Activated T-cell treated with anti-CD3 and anti-CD28 coated beads, Interleukin-2, amount 50 U/mL, for 72 hours (primary cell): ENCODE data around the gene IFNE. TPM values are rescaled to one million over a fixed set of nuclear protein-coding genes. Genes with fewer than 3 reads are reported as not detected.
A peak's percentile ranks its signal among the peaks of the same experiment; 100 is the strongest.

Experiments used
- ATAC-seq, 2 donors: fragments of 150-1000 bp; cut with Tn5 transposase; replicated peaks in 1 of 2; 2 replicates each; pipeline ENCODE4 v1.10.0; 2021; ENCODE audit warnings: moderate library complexity in 2 of 2, mild to moderate bottlenecking in 1 of 2
- DNase-seq, 2 donors: peaks; one replicate each; pipeline ENCODE4 v3.0.0; 2021 to 2022; ENCODE audit warnings: mixed read lengths in 1 of 2
- H3K27ac Mint-ChIP-seq: one replicate; pipeline ENCODE4 v1.8.0; 2022; ENCODE audit warnings: mild to moderate bottlenecking, moderate library complexity, mixed read lengths
- H3K27me3 Mint-ChIP-seq: one replicate; pipeline ENCODE4 v1.8.0; 2022; ENCODE audit warnings: low read depth, mixed read lengths
- H3K36me3 Mint-ChIP-seq, 2 donors: one replicate each; pipeline ENCODE4 v1.8.0; 2022; ENCODE audit warnings: mixed read lengths in 2 of 2, mild to moderate bottlenecking in 1 of 2; ENCODE audit not compliant: insufficient read depth in 2 of 2
- H3K4me1 Mint-ChIP-seq: one replicate; pipeline ENCODE4 v1.8.0; 2022; ENCODE audit warnings: low read depth, mixed read lengths
- H3K4me3 Mint-ChIP-seq, 2 donors: one replicate each; pipeline ENCODE4 v1.8.0; 2022; ENCODE audit warnings: mild to moderate bottlenecking in 2 of 2, mixed read lengths in 2 of 2, moderate library complexity in 2 of 2
- H3K9me3 Mint-ChIP-seq, 2 donors: one replicate each; pipeline ENCODE4 v1.8.0; 2022; ENCODE audit warnings: mixed read lengths in 2 of 2
- total RNA-seq, 2 donors: library from RNA; stranded (reverse); gene quantifications; one replicate each; pipeline ENCODE4 v1.2.3, GENCODE V29; 2022

IFNE gene
- total RNA-seq, 2 donors from 2014 or later = not detected

GRCh38 chr9:21434202-21435014, 47.7 kb downstream of the IFNE start:
- Mint-ChIP-seq H3K27me3 (peaks cover 20% of the 10 kb centered on the region), H3K36me3 (no peaks in the 10 kb centered on the region), H3K4me1 (no peaks in the 10 kb centered on the region), H3K4me3 (no peak overlapping the region), H3K27ac (no peak overlapping the region), H3K9me3 (no peaks in the 10 kb centered on the region)
- peak; percentile 29 to 48 for DNase-seq
- no peak for ATAC-seq

- no peaks in the 10 kb centered on the region for H3K9me3 Mint-ChIP-seq
- H3K27ac Mint-ChIP-seq = no peak overlapping the region
- peaks cover 32% of the 10 kb centered on the region for H3K27me3 Mint-ChIP-seq
- DNase-seq (no peak), ATAC-seq (no peak)
- H3K36me3 Mint-ChIP-seq = no peaks in the 10 kb centered on the region
- no peak overlapping the region for H3K4me3 Mint-ChIP-seq
- no peaks in the 10 kb centered on the region for H3K4me1 Mint-ChIP-seq
Observed at GRCh38 chr9:21432672-21433425, 49.3 kb downstream of the IFNE start.

Other genes with a start within 250 kb of the IFNE start
- not detected for gene IFNA14, start 242.3 kb downstream of the IFNE start, total RNA-seq
- gene IFNA5, start 177.0 kb downstream of the IFNE start, total RNA-seq = not detected
- 10 to 100 TPM; 15.9 to 16.9 TPM for gene KLHL9, start 146.9 kb downstream of the IFNE start, total RNA-seq
- gene IFNA6, start 131.4 kb downstream of the IFNE start, total RNA-seq = not detected
- not detected for gene IFNA13, start 114.3 kb downstream of the IFNE start, total RNA-seq
- not detected for gene IFNA2, start 96.9 kb downstream of the IFNE start, total RNA-seq
- gene IFNA8, start 73.2 kb downstream of the IFNE start, total RNA-seq = not detected
- not detected for gene IFNA1, start 41.9 kb downstream of the IFNE start, total RNA-seq